ENCODE data around the gene PTPRD. TPM values are rescaled to one million over a fixed set of nuclear protein-coding genes. Genes with fewer than 3 reads are reported as not detected.

PTPRD gene
- total and polyA plus RNA-seq, 2 donors (not counting 1 experiment from before 2014, with no cell fraction given): 0.35 to 4.8 TPM

DNA sequence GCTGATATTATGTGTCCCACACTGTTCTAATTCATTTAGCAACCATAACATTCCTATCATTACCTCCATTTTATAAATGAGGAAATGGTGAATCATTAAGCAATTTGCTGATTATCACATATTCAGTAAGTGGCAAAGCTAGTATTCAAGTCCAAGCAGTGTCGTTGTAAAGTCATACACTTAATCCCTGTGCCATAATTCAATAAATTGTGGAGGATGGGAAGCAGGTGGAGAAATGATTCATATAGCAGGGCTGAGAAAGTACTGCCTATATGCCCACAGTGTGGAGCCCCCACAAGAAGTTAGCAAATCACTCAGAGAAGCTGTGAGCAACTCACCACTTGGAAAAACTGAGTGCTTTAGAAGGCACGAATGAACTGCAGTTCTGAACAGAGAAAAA, 691.0 kb downstream of the PTPRD start:
- no peaks in the 10 kb centered on the region for H3K27me3 ChIP-seq (ENCODE audit: control insufficient read depth, insufficient read depth, low read length)
- TF ChIP-seq, protein P1, sequence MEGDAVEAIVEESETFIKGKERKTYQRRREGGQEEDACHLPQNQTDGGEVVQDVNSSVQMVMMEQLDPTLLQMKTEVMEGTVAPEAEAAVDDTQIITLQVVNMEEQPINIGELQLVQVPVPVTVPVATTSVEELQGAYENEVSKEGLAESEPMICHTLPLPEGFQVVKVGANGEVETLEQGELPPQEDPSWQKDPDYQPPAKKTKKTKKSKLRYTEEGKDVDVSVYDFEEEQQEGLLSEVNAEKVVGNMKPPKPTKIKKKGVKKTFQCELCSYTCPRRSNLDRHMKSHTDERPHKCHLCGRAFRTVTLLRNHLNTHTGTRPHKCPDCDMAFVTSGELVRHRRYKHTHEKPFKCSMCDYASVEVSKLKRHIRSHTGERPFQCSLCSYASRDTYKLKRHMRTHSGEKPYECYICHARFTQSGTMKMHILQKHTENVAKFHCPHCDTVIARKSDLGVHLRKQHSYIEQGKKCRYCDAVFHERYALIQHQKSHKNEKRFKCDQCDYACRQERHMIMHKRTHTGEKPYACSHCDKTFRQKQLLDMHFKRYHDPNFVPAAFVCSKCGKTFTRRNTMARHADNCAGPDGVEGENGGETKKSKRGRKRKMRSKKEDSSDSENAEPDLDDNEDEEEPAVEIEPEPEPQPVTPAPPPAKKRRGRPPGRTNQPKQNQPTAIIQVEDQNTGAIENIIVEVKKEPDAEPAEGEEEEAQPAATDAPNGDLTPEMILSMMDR (conservative IDR thresholded peaks at IDR 0.05 in 1 of 2, IDR thresholded peaks at IDR 0.05 in 1 of 2; ENCODE audit: low read depth in 1 of 2, low read length in 2 of 2): no peak
- no peak for TF ChIP-seq EZH2 (IDR thresholded peaks at IDR 0.05; ENCODE audit: low read length, missing control alignments)

DNA sequence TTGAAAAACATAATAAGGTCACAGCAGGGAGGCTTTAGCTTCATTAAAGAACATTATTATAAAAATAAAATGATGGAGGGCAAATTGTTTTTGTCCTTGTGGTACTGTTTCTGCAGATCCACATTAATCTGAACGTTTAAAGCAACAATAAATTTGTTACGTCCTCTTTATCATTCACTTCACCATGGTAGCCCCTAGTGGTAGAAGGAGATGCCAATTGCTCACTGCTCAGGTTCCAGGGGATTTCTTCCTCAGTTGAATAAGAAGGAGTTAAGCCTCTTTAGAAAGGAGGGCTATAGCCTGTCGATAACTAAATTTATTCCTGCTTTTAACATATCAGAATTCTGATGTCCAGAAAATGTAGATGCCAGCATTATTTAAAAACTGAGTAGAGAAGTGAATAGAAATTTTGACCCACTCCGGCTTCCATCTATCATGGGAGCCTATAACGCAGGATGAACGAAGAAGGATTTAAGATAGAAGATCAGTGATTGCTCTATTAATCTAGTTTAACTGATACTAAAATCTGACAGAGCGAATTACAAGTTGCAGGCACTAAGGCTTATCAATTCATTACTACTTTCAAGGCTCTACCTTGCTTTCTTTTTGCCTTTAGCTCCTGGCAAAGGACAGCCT, 692.3 kb downstream of the PTPRD start:
- Histone ChIP-seq H3K4me3 (replicated peaks in 1 of 4; ENCODE audit: control extremely low read depth in 1 of 4, insufficient read depth in 1 of 4, low read depth in 3 of 4, low read length in 4 of 4) (no peak overlapping the region), H3K4me1 (ENCODE audit: control insufficient read depth, extremely low read depth, insufficient read depth, low read length) (no peaks in the 10 kb centered on the region), H4K20me1 (ENCODE audit: control insufficient read depth, extremely low read depth, insufficient read depth, low read length) (no peaks in the 10 kb centered on the region), H3K9me3 (ENCODE audit: control insufficient read depth, insufficient read depth, low read depth, low read length) (no peaks in the 10 kb centered on the region), H2AFZ (ENCODE audit: low read length) (no peak overlapping the region), H3K27me3 (ENCODE audit: control insufficient read depth, insufficient read depth, low read length) (no peaks in the 10 kb centered on the region), H3K36me3 (ENCODE audit: control insufficient read depth, insufficient read depth, low read length) (no peaks in the 10 kb centered on the region), H3K79me2 (ENCODE audit: control insufficient read depth, insufficient read depth, low read length) (no peaks in the 10 kb centered on the region), H3K4me2 (ENCODE audit: extremely low read depth, insufficient read depth, low read length) (no peak overlapping the region), H3K27ac (ENCODE audit: insufficient read depth, low read length) (no peak overlapping the region), H3K9ac (ENCODE audit: insufficient read depth, low read length) (no peak overlapping the region)
- TF ChIP-seq, protein P1 (conservative IDR thresholded peaks at IDR 0.05 in 1 of 2, IDR thresholded peaks at IDR 0.05 in 1 of 2; ENCODE audit: low read depth in 1 of 2, low read length in 2 of 2): peak in 1 of 2 donors; percentile 32
- no peak for TF ChIP-seq EZH2 (IDR thresholded peaks at IDR 0.05; ENCODE audit: low read length, missing control alignments)
- DNase-seq (ENCODE audit: low read depth in 2 of 2): no peak

More for the DNA sequence above, 691.0 kb downstream of the PTPRD start:
- no peak overlapping the region for H3K27ac ChIP-seq (ENCODE audit: insufficient read depth, low read length)
- H3K9me3 ChIP-seq (ENCODE audit: control insufficient read depth, insufficient read depth, low read depth, low read length): no peaks in the 10 kb centered on the region
- H3K4me3 ChIP-seq (replicated peaks in 1 of 4; ENCODE audit: control extremely low read depth in 1 of 4, insufficient read depth in 1 of 4, low read depth in 3 of 4, low read length in 4 of 4): no peak overlapping the region
- H3K4me1 ChIP-seq (ENCODE audit: control insufficient read depth, extremely low read depth, insufficient read depth, low read length): no peaks in the 10 kb centered on the region
- H3K79me2 ChIP-seq (ENCODE audit: control insufficient read depth, insufficient read depth, low read length): no peaks in the 10 kb centered on the region
- H2AFZ ChIP-seq (ENCODE audit: low read length): no peak overlapping the region
- no peaks in the 10 kb centered on the region for H3K36me3 ChIP-seq (ENCODE audit: control insufficient read depth, insufficient read depth, low read length)
- DNase-seq (ENCODE audit: low read depth in 2 of 2): no peak
- no peaks in the 10 kb centered on the region for H4K20me1 ChIP-seq (ENCODE audit: control insufficient read depth, extremely low read depth, insufficient read depth, low read length)
- no peak overlapping the region for H3K9ac ChIP-seq (ENCODE audit: insufficient read depth, low read length)
- H3K4me2 ChIP-seq (ENCODE audit: extremely low read depth, insufficient read depth, low read length): no peak overlapping the region

DNA sequence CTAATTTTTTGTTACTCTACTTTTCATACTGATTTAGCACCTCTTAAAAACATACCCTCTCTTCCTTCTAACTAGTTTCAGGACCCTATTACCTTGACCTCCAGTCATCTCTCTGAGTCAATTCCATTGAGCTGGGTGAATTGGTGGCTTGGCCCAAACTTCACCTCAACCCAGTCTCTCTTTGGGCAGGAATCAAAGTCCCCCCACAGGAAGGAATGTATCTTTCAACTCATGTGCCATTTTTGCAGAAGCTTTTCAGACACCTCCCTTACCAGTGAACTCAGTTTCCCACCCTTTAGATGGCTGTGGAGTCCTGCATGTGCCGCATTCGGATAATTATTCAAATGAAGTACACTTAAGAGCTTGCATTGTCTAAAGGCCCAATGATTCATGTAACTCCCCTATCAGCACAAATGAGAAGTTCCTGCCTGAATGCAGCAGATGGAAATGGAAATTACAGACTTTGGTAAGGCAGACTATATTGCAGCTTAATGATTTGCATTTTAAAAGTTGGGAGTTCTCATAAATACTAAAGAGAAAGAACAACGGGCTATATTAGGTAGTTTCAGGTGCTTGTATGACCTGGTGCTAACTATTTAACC, 693.5 kb downstream of the PTPRD start:
- TF ChIP-seq EZH2 (IDR thresholded peaks at IDR 0.05; ENCODE audit: low read length, missing control alignments): no peak
- TF ChIP-seq, protein P1 (conservative IDR thresholded peaks at IDR 0.05 in 1 of 2, IDR thresholded peaks at IDR 0.05 in 1 of 2; ENCODE audit: low read depth in 1 of 2, low read length in 2 of 2): no peak
- no peak for DNase-seq (ENCODE audit: low read depth in 2 of 2)
- no peaks in the 10 kb centered on the region for H3K36me3 ChIP-seq (ENCODE audit: control insufficient read depth, insufficient read depth, low read length)
- H3K9ac ChIP-seq (ENCODE audit: insufficient read depth, low read length): no peak overlapping the region
- H3K27me3 ChIP-seq (ENCODE audit: control insufficient read depth, insufficient read depth, low read length): no peaks in the 10 kb centered on the region
- no peaks in the 10 kb centered on the region for H3K9me3 ChIP-seq (ENCODE audit: control insufficient read depth, insufficient read depth, low read depth, low read length)
- no peak overlapping the region for H3K4me2 ChIP-seq (ENCODE audit: extremely low read depth, insufficient read depth, low read length)
- no peak overlapping the region for H3K27ac ChIP-seq (ENCODE audit: insufficient read depth, low read length)
- no peaks in the 10 kb centered on the region for H3K79me2 ChIP-seq (ENCODE audit: control insufficient read depth, insufficient read depth, low read length)
- no peak overlapping the region for H3K4me3 ChIP-seq (replicated peaks in 1 of 4; ENCODE audit: control extremely low read depth in 1 of 4, insufficient read depth in 1 of 4, low read depth in 3 of 4, low read length in 4 of 4)
- no peaks in the 10 kb centered on the region for H4K20me1 ChIP-seq (ENCODE audit: control insufficient read depth, extremely low read depth, insufficient read depth, low read length)
- no peaks in the 10 kb centered on the region for H3K4me1 ChIP-seq (ENCODE audit: control insufficient read depth, extremely low read depth, insufficient read depth, low read length)
- no peak overlapping the region for H2AFZ ChIP-seq (ENCODE audit: low read length)

Data from fibroblast of lung (primary cell).